Limb (tissue), 2 donors: ENCODE results near the gene IDUA.
A peak's percentile ranks its signal among the peaks of the same experiment; 100 is the strongest.

ENCODE experiments used
- DNase-seq, 2 donors: peaks; one replicate each; pipeline ENCODE4 v3.0.0-alpha.2; 2016; ENCODE audit errors: extremely low spot score in 2 of 2

IDUA gene

GRCh38 chr4:1030559-1030958 is 43.7 kb downstream of the IDUA start:
- no peak for DNase-seq

- DNase-seq: no peak
These were observed 44.5 kb downstream of the IDUA start for GRCh38 chr4:1031346-1031745.

- no peak for DNase-seq
These were observed 45.3 kb downstream of the IDUA start for GRCh38 chr4:1031956-1032795.

- DNase-seq: no peak
These were observed 46.0 kb downstream of the IDUA start for GRCh38 chr4:1032861-1033260.

- peak; percentile 72 to 85 for DNase-seq
These were observed 47.2 kb downstream of the IDUA start for GRCh38 chr4:1033840-1034551.

GRCh38 chr4:1035510-1035909 is 48.7 kb downstream of the IDUA start:
- DNase-seq: no peak

- no peak for DNase-seq
These were observed 49.3 kb downstream of the IDUA start for GRCh38 chr4:1036095-1036494.

GRCh38 chr4:1036976-1037810 is 50.3 kb downstream of the IDUA start:
- no peak for DNase-seq

GRCh38 chr4:1038948-1039492 is 52.2 kb downstream of the IDUA start:
- DNase-seq: no peak

GRCh38 chr4:1039493-1040343 is 52.9 kb downstream of the IDUA start:
- peak in 1 of 2 donors; percentile 78 for DNase-seq

GRCh38 chr4:1040344-1041146 is 53.7 kb downstream of the IDUA start:
- DNase-seq: no peak

- DNase-seq: no peak
These were observed 54.5 kb downstream of the IDUA start for GRCh38 chr4:1041147-1041935.

GRCh38 chr4:1041936-1042330 is 55.1 kb downstream of the IDUA start:
- DNase-seq: no peak

GRCh38 chr4:1042352-1043055 is 55.7 kb downstream of the IDUA start:
- no peak for DNase-seq

- peak in 1 of 2 donors; percentile 28 for DNase-seq
These were observed 56.3 kb downstream of the IDUA start for GRCh38 chr4:1043162-1043561.

- DNase-seq: peak in 1 of 2 donors; percentile 69
These were observed 57.0 kb downstream of the IDUA start for GRCh38 chr4:1043651-1044468.

- peak in 1 of 2 donors; percentile 33 for DNase-seq
These were observed 57.8 kb downstream of the IDUA start for GRCh38 chr4:1044469-1045192.
